ENCODE measurements around the gene MMP11.

MMP11 gene

GRCh38 chr22:23796461-23796860 lies 23.8 kb downstream of the MMP11 start:
- peaks cover 85% of the 10 kb centered on the region for H3K36me3 ChIP-seq (ENCODE audit: insufficient read depth, low read depth, low read length)
- H3K27ac ChIP-seq (ENCODE audit: low read length), result no peak overlapping the region
- H3K4me1 ChIP-seq (ENCODE audit: insufficient read depth, low read length), result no peaks in the 10 kb centered on the region
- no peaks in the 10 kb centered on the region for H3K27me3 ChIP-seq (ENCODE audit: insufficient read depth, low read length)
- H3K4me3 ChIP-seq (ENCODE audit: low read length), result no peak overlapping the region
- H3K9ac ChIP-seq (ENCODE audit: low read depth, low read length), result no peak overlapping the region
- no peaks in the 10 kb centered on the region for H3K9me3 ChIP-seq (ENCODE audit: insufficient read depth, low read depth, low read length)

DNA sequence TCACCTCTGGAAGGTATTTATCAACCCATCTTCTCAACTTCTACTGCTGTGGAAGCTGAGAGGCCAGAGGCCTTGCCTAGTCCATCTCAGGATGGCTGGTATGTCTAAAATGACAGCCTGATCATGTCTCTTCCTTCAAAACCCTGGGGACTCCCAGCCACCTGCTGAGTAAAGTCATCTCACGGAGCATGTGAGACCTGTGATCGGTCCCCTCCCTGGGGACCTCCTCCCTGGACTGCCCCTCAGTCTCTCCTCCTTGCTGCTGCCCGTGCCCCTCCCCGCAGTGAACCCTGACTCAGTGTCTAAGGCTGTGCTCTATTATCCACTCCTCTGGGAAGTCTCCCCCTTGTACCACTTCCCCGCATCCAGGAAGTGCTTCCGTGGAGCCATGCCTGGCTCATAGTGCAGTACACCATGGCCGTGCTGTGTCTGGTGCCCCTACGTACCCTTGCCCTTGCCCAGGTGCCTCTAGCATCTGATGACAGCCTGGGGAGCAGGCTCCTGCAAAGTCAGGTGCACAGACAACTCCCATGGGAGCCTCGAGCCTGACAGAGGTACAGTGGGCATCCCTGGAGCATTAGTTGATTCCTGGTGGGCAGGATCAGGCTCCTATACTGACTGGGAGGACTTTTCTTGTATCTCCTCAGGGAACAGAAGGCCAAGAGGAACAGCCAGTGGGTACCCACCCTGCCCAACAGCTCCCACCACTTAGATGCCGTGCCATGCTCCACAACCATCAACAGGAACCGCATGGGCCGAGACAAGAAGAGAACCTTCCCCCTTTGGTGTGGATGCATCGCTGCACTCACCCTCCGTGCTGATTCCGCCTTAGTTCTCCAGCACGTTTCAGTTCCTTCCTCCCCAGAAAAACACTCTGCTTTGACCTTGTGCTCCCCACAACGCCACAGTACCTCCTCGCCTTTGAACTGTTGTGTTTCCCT lies 27.9 kb downstream of the MMP11 start:
- Histone ChIP-seq H3K4me3 (ENCODE audit: low read length) (no peak overlapping the region), H3K36me3 (ENCODE audit: insufficient read depth, low read depth, low read length) (peaks cover 87% of the 10 kb centered on the region), H3K27ac (ENCODE audit: low read length) (no peak overlapping the region), H3K4me1 (ENCODE audit: insufficient read depth, low read length) (no peaks in the 10 kb centered on the region), H3K9me3 (ENCODE audit: insufficient read depth, low read depth, low read length) (no peaks in the 10 kb centered on the region), H3K27me3 (ENCODE audit: insufficient read depth, low read length) (no peaks in the 10 kb centered on the region), H3K9ac (ENCODE audit: low read depth, low read length) (no peak overlapping the region)

GRCh38 chr22:23801238-23801821 lies 28.7 kb downstream of the MMP11 start:
- H3K9me3 ChIP-seq (ENCODE audit: insufficient read depth, low read depth, low read length), result no peaks in the 10 kb centered on the region
- no peaks in the 10 kb centered on the region for H3K4me1 ChIP-seq (ENCODE audit: insufficient read depth, low read length)
- no peak overlapping the region for H3K4me3 ChIP-seq (ENCODE audit: low read length)
- peaks cover 87% of the 10 kb centered on the region for H3K36me3 ChIP-seq (ENCODE audit: insufficient read depth, low read depth, low read length)
- H3K9ac ChIP-seq (ENCODE audit: low read depth, low read length), result no peak overlapping the region
- no peaks in the 10 kb centered on the region for H3K27me3 ChIP-seq (ENCODE audit: insufficient read depth, low read length)
- H3K27ac ChIP-seq (ENCODE audit: low read length), result no peak overlapping the region

- H3K27ac ChIP-seq (ENCODE audit: low read length), result no peak overlapping the region
These were observed 29.3 kb downstream of the MMP11 start for GRCh38 chr22:23801886-23802377.

GRCh38 chr22:23803001-23803819 lies 30.6 kb downstream of the MMP11 start:
- Histone ChIP-seq H3K9me3 (ENCODE audit: insufficient read depth, low read depth, low read length) (no peaks in the 10 kb centered on the region), H3K27me3 (ENCODE audit: insufficient read depth, low read length) (no peaks in the 10 kb centered on the region), H3K9ac (ENCODE audit: low read depth, low read length) (no peak overlapping the region), H3K36me3 (ENCODE audit: insufficient read depth, low read depth, low read length) (peaks cover 84% of the 10 kb centered on the region), H3K4me1 (ENCODE audit: insufficient read depth, low read length) (no peaks in the 10 kb centered on the region), H3K4me3 (ENCODE audit: low read length) (no peak overlapping the region), H3K27ac (ENCODE audit: low read length) (no peak overlapping the region)

More at GRCh38 chr22:23801886-23802377, 29.3 kb downstream of the MMP11 start:
- H3K4me3 ChIP-seq (ENCODE audit: low read length), result no peak overlapping the region
- H3K4me1 ChIP-seq (ENCODE audit: insufficient read depth, low read length), result no peaks in the 10 kb centered on the region
- no peaks in the 10 kb centered on the region for H3K27me3 ChIP-seq (ENCODE audit: insufficient read depth, low read length)
- no peaks in the 10 kb centered on the region for H3K9me3 ChIP-seq (ENCODE audit: insufficient read depth, low read depth, low read length)
- H3K9ac ChIP-seq (ENCODE audit: low read depth, low read length), result no peak overlapping the region; the same call in 1 of the 2 replicates
- peaks cover 89% of the 10 kb centered on the region for H3K36me3 ChIP-seq (ENCODE audit: insufficient read depth, low read depth, low read length)

DNA sequence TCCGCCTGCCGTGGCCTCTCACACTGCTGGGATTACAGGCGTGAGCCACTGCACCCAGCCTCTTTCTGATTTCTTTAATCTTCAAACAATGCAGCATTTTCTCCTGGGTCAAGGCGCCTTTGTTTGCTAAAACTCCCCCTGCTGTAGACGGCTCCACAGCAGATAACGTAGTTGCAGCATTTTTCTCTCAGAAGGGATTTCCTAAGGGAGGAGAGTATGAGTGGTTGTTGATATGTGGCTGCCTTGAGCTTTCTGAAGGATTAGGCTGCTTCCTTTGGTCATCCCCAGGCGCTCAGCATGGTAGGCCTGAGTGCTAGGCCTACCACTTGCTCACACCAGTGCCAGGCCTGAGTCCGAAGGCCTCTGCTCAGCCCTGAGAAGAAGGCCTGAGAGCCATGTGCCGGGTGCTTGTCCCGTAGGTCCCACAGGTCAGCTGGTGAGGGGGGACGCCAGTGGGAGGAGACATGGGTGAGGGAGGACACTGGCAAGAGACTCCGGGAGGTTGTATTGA lies 32.2 kb downstream of the MMP11 start:
- no peak overlapping the region for H3K27ac ChIP-seq (ENCODE audit: low read length)
- H3K9ac ChIP-seq (ENCODE audit: low read depth, low read length), result no peak overlapping the region
- no peak overlapping the region for H3K4me3 ChIP-seq (ENCODE audit: low read length)
- peaks cover 75% of the 10 kb centered on the region for H3K36me3 ChIP-seq (ENCODE audit: insufficient read depth, low read depth, low read length)
- no peaks in the 10 kb centered on the region for H3K4me1 ChIP-seq (ENCODE audit: insufficient read depth, low read length)
- H3K27me3 ChIP-seq (ENCODE audit: insufficient read depth, low read length), result no peaks in the 10 kb centered on the region
- H3K9me3 ChIP-seq (ENCODE audit: insufficient read depth, low read depth, low read length), result no peaks in the 10 kb centered on the region

DNA sequence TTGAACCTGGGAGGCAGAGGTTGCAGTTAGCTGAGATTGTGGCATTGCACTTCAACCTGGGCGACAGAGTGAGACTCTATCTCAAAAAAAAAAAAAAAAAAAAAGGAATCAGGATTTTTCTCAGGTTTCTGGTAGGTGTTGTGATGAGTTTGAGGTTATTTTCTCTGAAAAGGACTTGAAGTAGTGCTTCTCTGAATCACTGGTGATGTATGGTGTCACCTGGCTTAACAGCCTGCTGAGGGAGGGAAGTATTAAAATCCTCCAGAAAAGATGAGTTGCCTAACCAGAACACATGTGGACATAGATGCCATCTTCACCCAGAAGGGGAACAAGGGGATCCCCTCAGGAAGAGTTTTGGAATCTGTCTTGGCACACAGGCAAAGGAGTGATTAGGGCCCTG lies 34.2 kb downstream of the MMP11 start:
- no peaks in the 10 kb centered on the region for H3K9me3 ChIP-seq (ENCODE audit: insufficient read depth, low read depth, low read length)
- H3K36me3 ChIP-seq (ENCODE audit: insufficient read depth, low read depth, low read length), result peaks cover 71% of the 10 kb centered on the region
- H3K27ac ChIP-seq (ENCODE audit: low read length), result no peak overlapping the region
- H3K27me3 ChIP-seq (ENCODE audit: insufficient read depth, low read length), result no peaks in the 10 kb centered on the region
- no peak overlapping the region for H3K9ac ChIP-seq (ENCODE audit: low read depth, low read length)
- H3K4me1 ChIP-seq (ENCODE audit: insufficient read depth, low read length), result no peaks in the 10 kb centered on the region
- no peak overlapping the region for H3K4me3 ChIP-seq (ENCODE audit: low read length)

DNA sequence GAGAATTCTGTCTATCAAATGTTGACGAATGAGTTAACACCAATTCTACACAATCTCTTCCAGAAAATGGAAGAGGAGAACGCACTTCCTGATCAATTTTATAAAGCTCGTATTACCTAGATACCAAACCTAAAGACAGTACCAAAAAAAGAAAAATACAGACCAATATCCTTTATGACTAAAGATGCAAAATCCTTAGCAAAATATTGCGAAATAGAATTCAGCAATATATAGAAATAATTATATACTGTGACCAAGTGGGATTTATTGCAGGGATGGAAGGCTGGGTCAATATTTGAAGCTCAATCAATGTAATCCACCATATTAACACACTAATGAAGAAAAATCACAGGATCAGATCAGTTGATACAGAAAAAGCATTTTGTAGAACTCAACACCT lies 39.7 kb downstream of the MMP11 start:
- Histone ChIP-seq H3K27me3 (ENCODE audit: insufficient read depth, low read length) (no peaks in the 10 kb centered on the region), H3K9me3 (ENCODE audit: insufficient read depth, low read depth, low read length) (no peaks in the 10 kb centered on the region), H3K27ac (ENCODE audit: low read length) (no peak overlapping the region), H3K4me1 (ENCODE audit: insufficient read depth, low read length) (no peaks in the 10 kb centered on the region), H3K9ac (ENCODE audit: low read depth, low read length) (no peak overlapping the region), H3K4me3 (ENCODE audit: low read length) (no peak overlapping the region), H3K36me3 (ENCODE audit: insufficient read depth, low read depth, low read length) (peaks cover 48% of the 10 kb centered on the region)

GRCh38 chr22:23815541-23816155 lies 43.0 kb downstream of the MMP11 start:
- Histone ChIP-seq H3K9ac (ENCODE audit: low read depth, low read length) (no peak overlapping the region), H3K4me3 (ENCODE audit: low read length) (no peak overlapping the region), H3K9me3 (ENCODE audit: insufficient read depth, low read depth, low read length) (no peaks in the 10 kb centered on the region), H3K27ac (ENCODE audit: low read length) (no peak overlapping the region), H3K4me1 (ENCODE audit: insufficient read depth, low read length) (no peaks in the 10 kb centered on the region), H3K36me3 (ENCODE audit: insufficient read depth, low read depth, low read length) (peaks cover 74% of the 10 kb centered on the region), H3K27me3 (ENCODE audit: insufficient read depth, low read length) (no peaks in the 10 kb centered on the region)

DNA sequence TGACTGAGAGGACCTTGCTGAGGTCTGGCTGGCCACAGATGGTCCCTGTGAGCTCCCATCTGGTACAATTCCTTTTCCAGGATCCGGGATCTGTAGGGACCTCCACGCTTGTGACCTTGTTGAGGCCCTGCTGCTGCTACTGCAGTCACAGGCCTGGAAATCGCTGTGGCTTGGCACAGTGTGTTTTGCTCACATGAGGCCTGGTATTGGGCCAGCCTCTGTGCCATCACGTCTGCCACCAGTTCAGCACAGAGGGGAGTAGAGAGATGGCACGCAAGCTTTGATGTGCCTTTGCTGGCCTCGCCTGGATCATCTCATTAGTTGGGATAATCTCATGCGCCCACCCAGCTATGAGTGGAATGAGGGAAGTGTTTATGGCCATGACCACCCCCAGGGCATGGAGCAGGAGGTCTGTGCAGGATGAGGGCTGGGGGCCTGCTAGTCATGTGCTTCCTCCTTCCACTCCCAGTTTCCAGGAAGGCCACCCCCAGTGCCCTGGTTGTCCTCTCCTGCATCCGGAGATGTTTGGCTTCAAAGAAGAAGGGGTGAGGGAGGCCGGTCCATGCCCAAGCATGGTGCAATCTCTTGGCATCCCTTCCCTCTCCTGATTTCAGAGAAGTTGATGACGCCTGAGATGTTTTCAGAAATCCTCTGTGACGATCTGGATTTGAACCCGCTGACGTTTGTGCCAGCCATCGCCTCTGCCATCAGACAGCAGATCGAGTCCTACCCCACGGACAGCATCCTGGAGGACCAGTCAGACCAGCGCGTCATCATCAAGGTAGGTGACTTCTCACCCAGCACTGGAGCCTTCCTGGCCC lies 43.7 kb downstream of the MMP11 start:
- H3K4me1 ChIP-seq (ENCODE audit: insufficient read depth, low read length), result no peaks in the 10 kb centered on the region
- no peak overlapping the region for H3K27ac ChIP-seq (ENCODE audit: low read length)
- no peaks in the 10 kb centered on the region for H3K27me3 ChIP-seq (ENCODE audit: insufficient read depth, low read length)
- H3K36me3 ChIP-seq (ENCODE audit: insufficient read depth, low read depth, low read length), result peaks cover 74% of the 10 kb centered on the region
- H3K4me3 ChIP-seq (ENCODE audit: low read length), result no peak overlapping the region
- H3K9ac ChIP-seq (ENCODE audit: low read depth, low read length), result no peak overlapping the region
- H3K9me3 ChIP-seq (ENCODE audit: insufficient read depth, low read depth, low read length), result no peaks in the 10 kb centered on the region
